Effector CD4-positive, alpha-beta T cell (primary cell): ENCODE results near the gene ADAMTS18.
"Not testable (repeated sequence)": the region's sequence is repeated elsewhere in the genome, so short reads cannot be mapped to it uniquely, and the experiment has no call there.

Experiments used
- DNase-seq: peaks from one replicate; pipeline ENCODE4 v3.0.0-alpha.2; 2020

Gene ADAMTS18

GRCh38 chr16:77322757-77323156 lies 112.1 kb downstream of the ADAMTS18 start:
- DNase-seq, result no peak

GRCh38 chr16:77317059-77317458 lies 117.8 kb downstream of the ADAMTS18 start:
- DNase-seq, result no peak

- no peak for DNase-seq
Measured at GRCh38 chr16:77310877-77311276, 124.0 kb downstream of the ADAMTS18 start.

GRCh38 chr16:77308163-77308561 lies 126.7 kb downstream of the ADAMTS18 start:
- no peak for DNase-seq

- DNase-seq, result no peak
Measured at GRCh38 chr16:77307426-77308162, 127.2 kb downstream of the ADAMTS18 start.

- no peak for DNase-seq
Measured at GRCh38 chr16:77306075-77306474, 128.8 kb downstream of the ADAMTS18 start.

GRCh38 chr16:77304877-77305276 lies 130.0 kb downstream of the ADAMTS18 start:
- no peak for DNase-seq

- DNase-seq, result no peak
Measured at GRCh38 chr16:77304134-77304533, 130.7 kb downstream of the ADAMTS18 start.

GRCh38 chr16:77302674-77303073 lies 132.2 kb downstream of the ADAMTS18 start:
- no peak for DNase-seq

GRCh38 chr16:77302249-77302648 lies 132.6 kb downstream of the ADAMTS18 start:
- no peak for DNase-seq

GRCh38 chr16:77300256-77300655 lies 134.6 kb downstream of the ADAMTS18 start:
- DNase-seq, result no peak

GRCh38 chr16:77299395-77299794 lies 135.4 kb downstream of the ADAMTS18 start:
- DNase-seq, result no peak

GRCh38 chr16:77298418-77299360 lies 136.1 kb downstream of the ADAMTS18 start:
- no peak for DNase-seq

GRCh38 chr16:77297996-77298395 lies 136.8 kb downstream of the ADAMTS18 start:
- DNase-seq, result no peak

- DNase-seq, result no peak
Measured at GRCh38 chr16:77295896-77296295, 138.9 kb downstream of the ADAMTS18 start.

- DNase-seq, result no peak
Measured at GRCh38 chr16:77290451-77291115, 144.3 kb downstream of the ADAMTS18 start.

GRCh38 chr16:77289331-77289809 lies 145.5 kb downstream of the ADAMTS18 start:
- no peak for DNase-seq

- DNase-seq, result no peak
Measured at GRCh38 chr16:77288222-77288621, 146.6 kb downstream of the ADAMTS18 start.

- DNase-seq, result no peak
Measured at GRCh38 chr16:77285676-77286075, 149.2 kb downstream of the ADAMTS18 start.

- no peak for DNase-seq
Measured at GRCh38 chr16:77282345-77282744, 152.5 kb downstream of the ADAMTS18 start.

GRCh38 chr16:77279316-77279715 lies 155.5 kb downstream of the ADAMTS18 start:
- DNase-seq, result not testable (repeated sequence)

- no peak for DNase-seq
Measured at GRCh38 chr16:77277571-77277970, 157.3 kb downstream of the ADAMTS18 start.

GRCh38 chr16:77277141-77277540 lies 157.7 kb downstream of the ADAMTS18 start:
- DNase-seq, result no peak
